HG02678 (cell line): ENCODE results near the gene NCAM2.

Experiments used
- ATAC-seq: cut with Tn5 transposase; IDR thresholded peaks from one replicate; pipeline ENCODE4 v1.9.1; 2021; ENCODE audit warnings: mild to moderate bottlenecking, moderate library complexity; ENCODE audit not compliant: unreplicated experiment

NCAM2 gene

DNA sequence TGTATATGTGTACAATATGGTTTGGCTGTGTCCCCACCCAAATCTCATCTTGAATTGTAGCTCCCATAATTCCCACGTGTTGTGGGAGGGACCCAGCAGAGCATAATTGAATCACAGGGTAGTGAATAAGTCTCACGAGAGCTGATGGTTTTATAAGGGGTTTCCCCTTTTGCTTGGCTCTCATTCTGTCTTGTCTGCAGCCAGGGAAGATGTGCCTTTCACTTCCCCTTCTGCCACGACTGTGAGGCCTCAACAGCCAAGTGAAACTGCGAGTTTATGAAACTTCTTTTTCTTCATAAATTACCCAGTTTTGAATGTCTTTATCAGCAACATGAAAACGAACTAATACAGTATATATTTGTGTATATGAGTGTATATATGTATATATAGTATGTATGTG, 406.1 kb downstream of the NCAM2 start:
- peak; percentile 56 for ATAC-seq

GRCh38 chr21:21406921-21407320, 408.7 kb downstream of the NCAM2 start:
- ATAC-seq: no peak

DNA sequence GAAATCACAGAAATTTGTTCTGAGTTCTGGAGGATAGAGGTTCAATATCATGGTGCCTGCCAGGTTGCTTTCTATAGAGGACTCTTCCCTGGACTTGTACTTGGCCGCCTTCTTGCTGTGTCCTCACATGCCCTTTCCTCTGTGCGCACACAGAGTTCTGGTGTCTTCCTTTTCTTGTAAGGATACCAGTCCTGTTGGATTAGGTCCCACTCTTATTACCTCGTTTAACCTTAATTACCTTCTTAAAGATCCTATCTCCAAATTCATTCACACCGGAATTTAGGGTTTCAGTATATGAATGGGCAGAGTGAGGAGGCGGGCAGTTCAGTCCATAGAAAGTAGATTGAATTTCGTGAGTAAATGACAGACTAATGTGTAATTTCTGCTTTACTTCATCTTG, 413.9 kb downstream of the NCAM2 start:
- no peak for ATAC-seq

GRCh38 chr21:21415741-21416140, 417.5 kb downstream of the NCAM2 start:
- no peak for ATAC-seq

DNA sequence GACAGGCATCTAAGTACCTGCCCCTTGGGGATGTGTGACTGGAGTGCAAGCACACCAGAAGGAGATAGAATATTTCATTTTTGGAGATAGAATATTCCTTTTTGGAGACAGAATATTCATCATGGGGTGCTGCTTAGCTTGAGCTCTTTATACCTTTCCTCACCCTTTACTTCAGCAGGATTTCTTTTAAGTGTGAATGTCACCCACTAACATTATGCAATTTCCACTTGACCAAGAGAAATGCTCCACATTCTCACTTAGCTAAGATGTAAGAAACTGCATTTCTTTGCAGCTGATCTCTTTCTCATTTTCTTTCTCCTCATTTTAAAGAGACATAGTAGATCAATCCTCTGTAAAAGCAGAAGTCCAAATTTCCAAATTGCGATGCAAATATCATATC, 436.7 kb downstream of the NCAM2 start:
- ATAC-seq: no peak

- no peak for ATAC-seq
Measured at GRCh38 chr21:21436012-21436534, 437.9 kb downstream of the NCAM2 start.

DNA sequence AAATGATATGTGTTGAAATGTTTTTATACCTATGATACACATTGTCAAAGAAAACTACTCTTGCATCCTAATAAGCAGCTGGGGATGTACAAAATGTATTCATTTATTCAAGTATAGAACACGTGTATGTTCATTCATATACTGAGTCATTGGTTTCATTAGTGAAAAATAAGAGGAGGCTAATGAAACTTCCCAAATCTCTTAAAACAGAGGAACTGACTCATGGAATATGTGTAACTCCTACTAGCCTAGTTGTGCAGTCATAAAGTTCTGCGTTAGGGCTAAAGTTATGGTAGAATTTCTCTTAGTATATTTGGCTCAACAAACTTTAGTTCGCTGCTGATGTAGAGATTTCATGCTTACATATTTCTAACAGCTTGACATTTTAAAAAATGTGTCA, 441.6 kb downstream of the NCAM2 start:
- ATAC-seq: no peak

DNA sequence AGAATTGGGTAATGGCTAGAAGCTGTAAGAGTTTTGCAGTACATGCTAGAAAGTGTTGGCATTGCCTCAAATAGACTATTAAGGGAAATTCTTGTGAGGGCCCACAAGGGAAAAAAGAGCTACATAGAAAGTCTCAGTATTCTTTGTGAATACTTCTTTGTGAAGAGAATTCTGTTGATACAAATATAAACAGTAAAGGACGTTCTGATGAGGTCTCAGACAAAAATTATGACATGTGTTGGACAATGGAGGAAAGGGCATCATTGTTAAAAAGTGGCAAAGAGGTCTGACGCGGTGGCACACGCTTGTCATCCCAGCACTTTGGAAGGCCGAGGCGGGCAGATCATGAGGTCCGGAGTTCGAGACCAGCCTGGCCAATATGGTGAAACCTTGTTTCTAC, 458.9 kb downstream of the NCAM2 start:
- ATAC-seq: no peak

DNA sequence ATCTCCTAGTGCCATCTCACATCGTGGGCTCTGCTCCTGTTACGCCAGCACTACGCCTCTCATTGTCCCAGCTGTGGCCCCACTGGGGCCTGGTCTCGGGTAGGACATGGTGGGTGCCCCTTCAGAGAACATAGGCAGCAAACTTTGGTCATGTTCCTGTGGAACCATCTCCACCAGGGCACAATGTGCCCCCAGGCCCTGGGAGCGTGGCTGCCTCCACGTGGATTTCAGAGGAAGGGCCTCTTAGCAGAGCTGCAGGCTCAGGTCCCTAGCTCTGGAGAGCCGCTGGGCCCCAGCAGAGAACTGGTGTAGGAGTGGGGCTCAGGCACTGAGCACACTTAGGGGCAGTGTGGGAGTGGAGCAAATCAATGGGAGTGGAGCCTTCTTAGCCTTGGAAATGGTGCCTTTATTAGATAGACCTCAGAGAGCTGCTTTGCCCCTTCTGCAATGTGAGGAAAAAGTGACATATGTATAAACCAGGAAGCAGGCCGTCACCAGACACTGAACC, 460.0 kb downstream of the NCAM2 start:
- no peak for ATAC-seq

- no peak for ATAC-seq
Measured at GRCh38 chr21:21460979-21461378, 462.8 kb downstream of the NCAM2 start.

GRCh38 chr21:21463456-21463855, 465.2 kb downstream of the NCAM2 start:
- ATAC-seq: no peak

DNA sequence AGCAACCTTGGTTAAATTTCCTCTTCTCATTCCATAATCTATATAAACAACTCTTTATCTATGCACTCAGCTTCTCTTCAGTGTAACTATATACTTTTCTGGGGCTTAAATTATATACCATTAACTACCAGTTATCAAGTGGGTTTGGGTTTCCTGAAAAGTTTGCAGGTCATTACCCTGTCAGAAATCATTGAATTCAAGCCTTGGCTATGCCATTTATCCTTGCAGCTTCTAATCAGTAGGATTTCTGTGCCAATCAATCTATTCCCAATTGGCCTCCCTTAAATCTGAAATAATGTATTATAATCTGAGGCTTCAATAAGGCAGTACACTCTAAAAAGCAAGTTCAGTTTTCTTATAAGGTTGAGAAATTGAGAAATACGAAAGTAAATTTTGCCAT, 466.5 kb downstream of the NCAM2 start:
- no peak for ATAC-seq

DNA sequence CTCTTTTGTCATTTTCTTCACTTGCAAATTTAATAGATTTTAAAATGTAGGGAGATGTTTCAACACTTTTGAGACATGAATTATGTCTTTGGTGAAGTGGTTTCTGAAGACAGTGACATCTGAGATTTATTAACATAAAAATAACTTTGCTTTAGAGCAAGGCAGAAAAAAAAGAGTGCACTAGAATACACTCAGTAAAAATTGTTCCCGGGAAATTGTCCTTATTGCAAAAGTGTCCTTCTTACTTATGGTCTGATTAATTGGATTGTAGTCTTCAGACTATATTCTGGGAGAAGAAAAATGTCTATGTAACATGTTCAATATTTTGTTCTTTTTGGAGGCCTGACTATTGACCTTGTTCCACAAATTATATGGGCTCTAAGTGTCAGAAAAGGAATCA, 468.5 kb downstream of the NCAM2 start:
- no peak for ATAC-seq

GRCh38 chr21:21468003-21468402, 469.8 kb downstream of the NCAM2 start:
- no peak for ATAC-seq

DNA sequence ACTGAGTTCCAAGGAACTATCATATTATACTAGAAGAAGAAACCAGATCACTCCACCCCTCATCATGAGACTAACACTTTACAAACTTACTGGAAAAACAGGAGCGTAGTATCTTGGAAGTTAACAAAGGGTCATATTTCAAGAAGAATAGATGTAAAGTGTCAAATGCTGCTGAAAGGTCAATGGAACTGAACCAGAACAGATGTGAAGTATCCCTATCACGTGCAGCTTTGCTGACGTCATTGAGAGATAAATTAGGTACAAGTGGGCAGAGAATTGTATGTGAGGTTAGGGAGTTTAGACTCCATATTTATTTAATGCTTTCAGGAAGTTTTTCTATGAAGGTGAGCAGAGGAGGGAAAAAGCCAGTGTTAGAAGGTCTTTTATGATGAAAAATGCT, 483.0 kb downstream of the NCAM2 start:
- ATAC-seq: no peak

DNA sequence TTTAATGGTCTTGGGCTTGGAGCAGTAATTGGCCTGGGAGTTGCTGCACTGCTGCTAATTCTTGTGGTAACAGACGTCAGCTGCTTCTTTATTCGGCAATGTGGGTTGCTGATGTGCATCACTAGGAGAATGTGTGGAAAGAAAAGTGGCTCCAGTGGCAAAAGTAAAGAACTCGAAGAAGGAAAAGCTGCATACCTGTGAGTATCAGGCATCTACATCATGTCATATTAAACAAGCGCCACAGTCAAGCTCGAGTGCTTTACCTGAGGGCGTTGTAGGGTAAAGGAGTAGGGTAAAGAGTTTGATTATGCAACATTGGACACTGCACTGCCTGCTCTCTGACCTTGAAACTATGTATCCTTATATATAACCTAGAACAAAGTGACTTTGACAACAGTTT, 510.6 kb downstream of the NCAM2 start:
- no peak for ATAC-seq

GRCh38 chr21:21530680-21531079, 532.5 kb downstream of the NCAM2 start:
- ATAC-seq: no peak

GRCh38 chr21:21547368-21547953, 549.3 kb downstream of the NCAM2 start:
- no peak for ATAC-seq

DNA sequence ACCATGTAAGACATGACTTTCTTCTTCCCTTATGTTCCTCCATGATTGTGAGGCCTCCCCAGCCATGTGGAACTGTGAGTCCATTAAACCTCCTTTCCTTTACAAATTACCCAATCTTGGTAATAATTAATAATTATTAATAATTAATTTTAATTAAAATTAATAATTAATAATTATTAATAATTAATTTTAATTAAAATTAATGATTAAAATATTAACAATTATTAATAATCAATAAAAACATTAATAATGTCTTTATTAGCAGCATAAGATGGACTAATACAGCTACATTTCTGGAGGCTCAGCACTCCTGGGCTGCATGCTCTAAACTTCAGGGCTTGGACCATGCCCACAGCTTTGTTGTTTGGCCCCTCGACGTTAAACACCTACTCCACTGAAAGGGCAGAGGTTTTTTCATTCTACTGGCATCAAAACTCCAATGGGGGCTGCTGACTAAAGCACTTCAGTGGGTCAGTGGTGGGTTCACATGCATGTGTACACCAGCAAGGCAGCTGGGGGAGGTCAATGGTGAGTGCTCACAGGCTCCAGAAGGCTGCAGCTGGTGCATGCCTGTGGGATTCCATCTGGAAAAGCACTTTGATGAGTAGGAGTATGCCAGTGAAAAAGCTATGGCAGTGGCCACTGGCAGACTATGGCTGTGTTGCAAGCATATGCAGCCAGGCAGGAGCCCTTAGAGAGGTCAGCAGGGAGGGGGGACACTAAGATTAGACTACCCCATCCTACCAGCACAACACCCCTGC, 561.3 kb downstream of the NCAM2 start:
- no peak for ATAC-seq
